ENCODE measurements around the gene FAM234B. TPM values are rescaled to one million over a fixed set of nuclear protein-coding genes. Genes with fewer than 3 reads are reported as not detected.

Gene FAM234B
- total and polyA plus RNA-seq, 7 donors = 0.89 to 4.0 (median 2.1) TPM

DNA sequence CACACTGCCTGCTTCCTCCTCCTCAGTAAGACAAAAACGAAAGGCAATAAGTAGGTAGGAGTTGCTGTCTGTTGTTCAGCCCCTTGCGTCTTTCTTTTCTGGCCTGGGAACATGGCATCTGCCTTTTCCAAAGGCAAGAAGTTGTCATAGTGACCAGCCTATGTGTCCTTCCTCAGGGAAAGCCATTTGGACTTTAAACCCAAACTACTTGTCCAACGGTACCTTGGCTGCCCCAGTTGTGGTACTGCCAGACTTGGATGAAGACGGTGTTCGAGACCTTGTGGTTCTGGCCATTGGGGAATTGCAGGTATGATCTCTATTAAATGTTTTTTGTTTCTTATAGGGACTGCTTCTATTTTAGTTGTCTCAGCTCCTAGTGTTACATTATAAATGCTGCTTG, 18.5 kb downstream of the FAM234B start:
- H3K27me3 ChIP-seq (ENCODE audit: insufficient read depth in 3 of 3, low read length in 2 of 3) = no peaks in the 10 kb centered on the region

DNA sequence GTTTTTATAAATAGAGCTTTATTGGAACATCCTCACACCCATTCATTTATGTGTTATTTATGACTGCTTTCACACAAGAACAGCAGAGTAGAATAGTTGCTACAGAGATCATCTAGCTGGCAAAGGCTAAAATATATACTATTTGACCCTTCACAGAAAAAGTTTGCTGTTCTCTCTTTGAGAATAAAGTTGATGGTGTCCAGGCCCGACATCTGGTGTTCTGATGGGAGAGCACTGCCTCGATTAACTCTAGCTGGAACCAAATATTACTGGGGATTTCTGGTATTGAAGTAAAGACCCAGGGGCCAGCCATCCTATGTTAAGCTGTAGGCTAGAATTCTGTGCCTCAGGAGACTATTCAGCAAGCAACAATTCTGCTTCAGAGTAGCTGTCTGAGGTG, 21.8 kb downstream of the FAM234B start:
- H3K36me3 ChIP-seq (ENCODE audit: insufficient read depth in 1 of 2, low read depth in 1 of 2) = peaks cover under 1 to 56% of the 10 kb centered on the region in 2 donors
- TF ChIP-seq, protein P1, sequence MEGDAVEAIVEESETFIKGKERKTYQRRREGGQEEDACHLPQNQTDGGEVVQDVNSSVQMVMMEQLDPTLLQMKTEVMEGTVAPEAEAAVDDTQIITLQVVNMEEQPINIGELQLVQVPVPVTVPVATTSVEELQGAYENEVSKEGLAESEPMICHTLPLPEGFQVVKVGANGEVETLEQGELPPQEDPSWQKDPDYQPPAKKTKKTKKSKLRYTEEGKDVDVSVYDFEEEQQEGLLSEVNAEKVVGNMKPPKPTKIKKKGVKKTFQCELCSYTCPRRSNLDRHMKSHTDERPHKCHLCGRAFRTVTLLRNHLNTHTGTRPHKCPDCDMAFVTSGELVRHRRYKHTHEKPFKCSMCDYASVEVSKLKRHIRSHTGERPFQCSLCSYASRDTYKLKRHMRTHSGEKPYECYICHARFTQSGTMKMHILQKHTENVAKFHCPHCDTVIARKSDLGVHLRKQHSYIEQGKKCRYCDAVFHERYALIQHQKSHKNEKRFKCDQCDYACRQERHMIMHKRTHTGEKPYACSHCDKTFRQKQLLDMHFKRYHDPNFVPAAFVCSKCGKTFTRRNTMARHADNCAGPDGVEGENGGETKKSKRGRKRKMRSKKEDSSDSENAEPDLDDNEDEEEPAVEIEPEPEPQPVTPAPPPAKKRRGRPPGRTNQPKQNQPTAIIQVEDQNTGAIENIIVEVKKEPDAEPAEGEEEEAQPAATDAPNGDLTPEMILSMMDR (IDR thresholded peaks at IDR 0.05) = no peak
- 69 to 88% (median 72%) methylated on average over 2 of the region's 2 CpGs for WGBS, 3 donors

More for the DNA sequence above, 18.5 kb downstream of the FAM234B start:
- Histone ChIP-seq H3K9me3 (no peaks in the 10 kb centered on the region), H3K4me1 (no peaks in the 10 kb centered on the region), H3K4me3 (no peak overlapping the region), H3K36me3 (ENCODE audit: insufficient read depth in 1 of 2, low read depth in 1 of 2) (peaks cover 0 to 53% of the 10 kb centered on the region in 2 donors), H3K27ac (no peak overlapping the region)
- TF ChIP-seq, protein P1 (IDR thresholded peaks at IDR 0.05) = no peak
- ATAC-seq (no peak), DNase-seq (no peak)
- intact Hi-C loops (cut with DNase I) = no loop called here
- WGBS, 3 donors = 90 to 94% (median 90%) methylated on average over 5 of the region's 5 CpGs

DNA sequence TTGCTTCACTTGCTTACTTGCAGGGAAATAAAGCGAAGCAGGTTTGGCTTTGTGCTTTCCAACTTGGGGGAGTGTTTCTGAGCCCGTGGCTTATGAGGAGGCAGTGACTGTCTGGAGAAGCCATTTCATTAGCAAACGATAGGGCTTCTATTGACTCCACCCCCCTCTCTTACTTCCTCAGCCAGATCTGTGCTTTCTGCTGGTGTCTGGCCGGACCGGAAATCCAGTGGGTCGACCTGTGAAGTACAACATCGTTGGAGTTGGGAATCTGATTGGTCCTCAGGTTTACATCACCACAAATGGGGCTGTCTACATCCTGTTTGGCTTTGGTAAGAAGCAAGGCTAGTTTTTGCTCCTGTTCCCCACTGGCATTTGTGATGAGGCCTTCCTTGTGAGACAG, 22.3 kb downstream of the FAM234B start:
- Histone ChIP-seq H3K9me3 (no peaks in the 10 kb centered on the region), H3K27me3 (ENCODE audit: insufficient read depth in 3 of 3, low read length in 2 of 3) (no peaks in the 10 kb centered on the region), H3K27ac (no peak overlapping the region), H3K36me3 (ENCODE audit: insufficient read depth in 1 of 2, low read depth in 1 of 2) (peaks cover 4 to 56% of the 10 kb centered on the region in 2 donors), H3K4me3 (no peak overlapping the region), H3K4me1 (no peaks in the 10 kb centered on the region)
- intact Hi-C loops (cut with DNase I) = no loop called here
- WGBS, 3 donors = 85 to 86% (median 86%) methylated on average over 7 of the region's 7 CpGs
- TF ChIP-seq, protein P1 (IDR thresholded peaks at IDR 0.05) = no peak
- ATAC-seq (no peak), DNase-seq (no peak)

More for the DNA sequence above, 21.8 kb downstream of the FAM234B start:
- H3K9me3 ChIP-seq = no peaks in the 10 kb centered on the region
- no peak overlapping the region for H3K27ac ChIP-seq
- H3K4me3 ChIP-seq = no peak overlapping the region
- no peak for ATAC-seq
- no peaks in the 10 kb centered on the region for H3K4me1 ChIP-seq
- DNase-seq = no peak
- intact Hi-C loops (cut with DNase I) = no loop called here
- no peaks in the 10 kb centered on the region for H3K27me3 ChIP-seq (ENCODE audit: insufficient read depth in 3 of 3, low read length in 2 of 3)

DNA sequence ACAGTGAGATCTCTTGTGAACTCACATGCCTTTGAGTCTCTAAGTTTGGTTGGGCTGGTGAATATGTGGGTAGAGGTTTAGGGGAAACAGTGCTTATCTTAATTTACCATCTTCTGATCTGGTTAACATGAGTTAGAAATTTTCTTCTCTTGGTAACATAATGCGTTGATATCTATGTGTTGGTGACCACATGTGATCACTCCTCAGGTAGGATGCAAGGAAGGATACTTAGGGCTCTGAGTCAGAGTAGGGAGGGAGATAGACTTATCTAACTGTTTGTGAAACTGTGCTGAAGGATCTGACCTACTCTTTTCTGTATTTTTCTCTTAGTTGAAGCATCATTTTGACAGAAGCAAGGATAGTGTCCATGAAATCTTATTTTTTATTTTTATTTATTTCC, 23.1 kb downstream of the FAM234B start:
- no peak overlapping the region for H3K4me3 ChIP-seq
- TF ChIP-seq, protein P1 (IDR thresholded peaks at IDR 0.05) = no peak
- intact Hi-C loops (cut with DNase I) = no loop called here
- DNase-seq (no peak), ATAC-seq (no peak)
- H3K27me3 ChIP-seq (ENCODE audit: insufficient read depth in 3 of 3, low read length in 2 of 3) = no peaks in the 10 kb centered on the region
- H3K36me3 ChIP-seq (ENCODE audit: insufficient read depth in 1 of 2, low read depth in 1 of 2) = peaks cover 4 to 54% of the 10 kb centered on the region in 2 donors
- no peaks in the 10 kb centered on the region for H3K4me1 ChIP-seq
- no peak overlapping the region for H3K27ac ChIP-seq
- 88 to 100% (median 97%) methylated on average over 1 of the region's 1 CpG for WGBS, 3 donors
- no peaks in the 10 kb centered on the region for H3K9me3 ChIP-seq

DNA sequence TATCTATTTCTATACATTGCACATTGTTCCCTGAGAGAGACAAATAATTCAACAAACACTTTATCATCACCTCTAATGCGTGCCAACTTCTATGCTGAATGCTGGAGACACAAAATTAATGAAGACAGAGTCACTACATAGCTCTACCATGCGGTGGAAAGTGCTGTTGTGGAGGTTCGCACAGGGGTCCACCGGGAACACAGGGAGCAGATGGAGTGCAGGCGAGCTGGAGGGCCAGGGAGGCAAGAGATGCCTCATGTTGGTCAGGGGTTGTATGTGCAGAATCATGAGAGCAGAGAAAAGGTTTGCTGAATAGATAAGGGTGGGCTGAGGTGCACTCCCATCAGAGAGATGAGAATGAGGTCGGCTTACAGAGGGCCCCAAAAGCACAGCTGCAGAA, 25.2 kb downstream of the FAM234B start:
- intact Hi-C loops (cut with DNase I) = no loop called here
- Histone ChIP-seq H3K27me3 (ENCODE audit: insufficient read depth in 3 of 3, low read length in 2 of 3) (no peaks in the 10 kb centered on the region), H3K9me3 (no peaks in the 10 kb centered on the region), H3K4me3 (no peak overlapping the region), H3K4me1 (no peaks in the 10 kb centered on the region), H3K27ac (no peak overlapping the region), H3K36me3 (ENCODE audit: insufficient read depth in 1 of 2, low read depth in 1 of 2) (peaks cover 4 to 65% of the 10 kb centered on the region in 2 donors)
- WGBS, 3 donors = 84 to 90% (median 90%) methylated on average over 6 of the region's 6 CpGs
- TF ChIP-seq, protein P1 (IDR thresholded peaks at IDR 0.05) = no peak
- no peak for ATAC-seq
- no peak for DNase-seq
